ENCODE data around the gene SHC3. TPM values are rescaled to one million over a fixed set of nuclear protein-coding genes. Genes with fewer than 3 reads are reported as not detected.

The SHC3 gene
- total RNA-seq, 1 experiment from 2014 or later: 1.8 TPM

GRCh38 chr9:89037346-89037745, 141.3 kb downstream of the SHC3 start:
- Histone ChIP-seq H4K8ac (replicated peaks; ENCODE audit: insufficient read length, low read depth, low read length) (no peak overlapping the region), H2BK120ac (ENCODE audit: low read depth, low read length, poor library complexity, severe bottlenecking) (no peak overlapping the region), H3K79me1 (ENCODE audit: insufficient read depth, low read depth, low read length, poor library complexity, severe bottlenecking) (no peaks in the 10 kb centered on the region), H2AFZ (ENCODE audit: low read length) (no peak overlapping the region), H2BK15ac (ENCODE audit: low read depth, low read length) (no peak overlapping the region), H2AK5ac (ENCODE audit: insufficient read length, low read length) (no peak overlapping the region), H4K91ac (ENCODE audit: insufficient read length, low read depth, low read length) (no peak overlapping the region), H3K14ac (ENCODE audit: insufficient read depth, low read length) (no peak overlapping the region), H4K5ac (ENCODE audit: insufficient read length, low read depth, low read length) (no peak overlapping the region), H3K23me2 (ENCODE audit: insufficient read length, low read depth, low read length, poor library complexity, severe bottlenecking) (no peaks in the 10 kb centered on the region), H3K79me2 (ENCODE audit: insufficient read depth, low read length) (no peaks in the 10 kb centered on the region), H3K4me1 (ENCODE audit: insufficient read depth, low read length) (no peaks in the 10 kb centered on the region), H3K9ac (ENCODE audit: extremely low read depth, insufficient read length, low read length) (no peak overlapping the region), H3K27ac (ENCODE audit: insufficient read length, low read depth, low read length) (no peak overlapping the region), H3K4me2 (ENCODE audit: insufficient read depth, insufficient read length, low read length) (no peak overlapping the region), H3K18ac (ENCODE audit: insufficient read length, low read depth, low read length) (no peak overlapping the region), H2BK20ac (ENCODE audit: low read depth, low read length, poor library complexity, severe bottlenecking) (no peak overlapping the region), H3K56ac (ENCODE audit: insufficient read length, low read depth, low read length) (no peak overlapping the region), H3K27me3 (ENCODE audit: insufficient read depth, low read length) (no peaks in the 10 kb centered on the region), H3K9me3 (ENCODE audit: control insufficient read depth, low read depth, low read length) (no peaks in the 10 kb centered on the region), H3K23ac (ENCODE audit: insufficient read length, low read depth, low read length) (no peak overlapping the region), H3K4ac (ENCODE audit: low read depth, low read length) (no peak overlapping the region), H3T11ph (ENCODE audit: low read length) (no peak overlapping the region), H4K20me1 (ENCODE audit: control insufficient read depth, insufficient read depth, insufficient read length) (no peaks in the 10 kb centered on the region), H2BK12ac (ENCODE audit: insufficient read length, low read depth, low read length) (no peak overlapping the region), H2BK5ac (ENCODE audit: insufficient read length, low read length) (no peak overlapping the region)
- Mint-ChIP-seq H3K36me3 (ENCODE audit: insufficient read depth in 1 of 3, low read depth in 3 of 3) (peaks cover 0 to 2% (median 0%) of the 10 kb centered on the region in 3 experiments; a peak in 1 of 7 replicates), H3K4me1 (no peaks in the 10 kb centered on the region), H3K27me3 (ENCODE audit: low read depth) (no peaks in the 10 kb centered on the region; the same call in 1 of the 2 replicates), H3K9me3 (no peaks in the 10 kb centered on the region), H3K4me3 (no peak overlapping the region), H3K27ac (no peak overlapping the region)
- WGBS (ENCODE audit: extremely low coverage, insufficient read length, low lambda C conversion rate): no CpG with 5 or more reads among the region's 4 CpGs
- TF ChIP-seq CTCF (conservative IDR thresholded peaks at IDR 0.05): no peak
- no peak for DNase-seq

All from H9 (cell line).